MM.1S (cell line): Measurements from ENCODE around the gene ZNF678.

ENCODE experiments used
- DNase-seq: peaks from one replicate; pipeline ENCODE4 v3.0.0-alpha.2; 2015
- H2AFZ ChIP-seq: fragments of 300-600 bp; sonication (generic); 2 replicates; pipeline ENCODE4 v1.6.0; 2016; ENCODE audit warnings: antibody characterized with exemption, low read length
- H3F3A ChIP-seq: fragments of 300-600 bp; sonication (generic); 2 replicates; pipeline ENCODE4 v1.6.1; 2016; ENCODE audit warnings: mild to moderate bottlenecking, antibody characterized with exemption, low read length, moderate library complexity, mixed read lengths; ENCODE audit not compliant: insufficient read depth
- H3K27ac ChIP-seq: fragments of 300-600 bp; sonication (generic); 2 replicates; pipeline ENCODE4 v1.5.1; 2016; ENCODE audit warnings: mild to moderate bottlenecking, low read length
- H3K27me3 ChIP-seq: fragments of 300-600 bp; sonication (generic); replicated peaks from 2 replicates; pipeline ENCODE4 v1.6.0; 2016; ENCODE audit warnings: low read length; ENCODE audit not compliant: insufficient read depth
- H3K36me3 ChIP-seq: fragments of 300-600 bp; sonication (generic); replicated peaks from 2 replicates; pipeline ENCODE4 v1.6.1; 2016; ENCODE audit warnings: mild to moderate bottlenecking, low read length, mixed read lengths; ENCODE audit not compliant: insufficient read depth
- H3K4me1 ChIP-seq: fragments of 300-600 bp; sonication (generic); 2 replicates; pipeline ENCODE4 v1.6.1; 2016; ENCODE audit warnings: low read length, mixed read lengths
- H3K4me2 ChIP-seq: fragments of 300-600 bp; sonication (generic); 2 replicates; pipeline ENCODE4 v1.6.0; 2016; ENCODE audit warnings: low read depth, low read length
- H3K4me3 ChIP-seq: fragments of 300-600 bp; sonication (generic); 2 replicates; pipeline ENCODE4 v1.5.1; 2016; ENCODE audit warnings: low read length, mixed read lengths
- H3K79me2 ChIP-seq: fragments of 300-600 bp; sonication (generic); 2 replicates; pipeline ENCODE4 v1.6.1; 2016; ENCODE audit warnings: mixed run types, low read length, mixed read lengths
- H3K9ac ChIP-seq: fragments of 300-600 bp; sonication (generic); 2 replicates; pipeline ENCODE4 v1.6.1; 2016; ENCODE audit warnings: low read length, mixed read lengths
- H3K9me2 ChIP-seq: fragments of 300-600 bp; sonication (generic); replicated peaks from 2 replicates; pipeline ENCODE4 v1.6.1; 2016; ENCODE audit warnings: mild to moderate bottlenecking, low read length, mixed read lengths; ENCODE audit not compliant: insufficient read depth
- H3K9me3 ChIP-seq: fragments of 300-600 bp; sonication (generic); replicated peaks from 2 replicates; pipeline ENCODE4 v1.6.1; 2016; ENCODE audit warnings: mild to moderate bottlenecking, low read length, mixed read lengths; ENCODE audit not compliant: insufficient read depth
- H4K20me1 ChIP-seq: fragments of 300-600 bp; sonication (generic); 2 replicates; pipeline ENCODE4 v1.6.1; 2016; ENCODE audit warnings: mild to moderate bottlenecking, low read length, moderate library complexity, mixed read lengths; ENCODE audit not compliant: insufficient read depth
- CTCF ChIP-seq: fragments of 300-600 bp; sonication (generic); IDR thresholded peaks from 2 replicates; pipeline ENCODE4 v1.5.1; 2016; ENCODE audit warnings: antibody characterized with exemption, low read length, mixed read lengths
- EZH2 ChIP-seq: fragments of 300-600 bp; sonication (generic); optimal IDR thresholded peaks from 2 replicates; pipeline ENCODE3; 2017; ENCODE audit warnings: low read depth, mild to moderate bottlenecking, antibody characterized with exemption, low read length, mixed read lengths
- EZH2phosphoT487 ChIP-seq: fragments of 300-600 bp; sonication (generic); IDR thresholded peaks from 2 replicates; pipeline ENCODE4 v1.6.1; 2018; ENCODE audit warnings: antibody characterized with exemption, low read length

ZNF678 gene

GRCh38 chr1:227612658-227613057, 49.3 kb downstream of the ZNF678 start:
- Histone ChIP-seq H3K27me3 (no peaks in the 10 kb centered on the region), H3F3A (no peaks in the 10 kb centered on the region), H3K79me2 (no peaks in the 10 kb centered on the region; the same call in 1 of the 2 replicates), H2AFZ (no peak overlapping the region), H3K4me3 (no peak overlapping the region), H3K4me2 (no peak overlapping the region), H4K20me1 (no peaks in the 10 kb centered on the region), H3K9me3 (no peaks in the 10 kb centered on the region), H3K27ac (no peak overlapping the region), H3K9me2 (no peaks in the 10 kb centered on the region), H3K36me3 (no peaks in the 10 kb centered on the region; the same call in 1 of the 2 replicates), H3K9ac (no peak overlapping the region), H3K4me1 (no peaks in the 10 kb centered on the region)
- TF ChIP-seq CTCF (no peak), EZH2phosphoT487 (no peak), EZH2 (no peak)
- no peak for DNase-seq

DNA sequence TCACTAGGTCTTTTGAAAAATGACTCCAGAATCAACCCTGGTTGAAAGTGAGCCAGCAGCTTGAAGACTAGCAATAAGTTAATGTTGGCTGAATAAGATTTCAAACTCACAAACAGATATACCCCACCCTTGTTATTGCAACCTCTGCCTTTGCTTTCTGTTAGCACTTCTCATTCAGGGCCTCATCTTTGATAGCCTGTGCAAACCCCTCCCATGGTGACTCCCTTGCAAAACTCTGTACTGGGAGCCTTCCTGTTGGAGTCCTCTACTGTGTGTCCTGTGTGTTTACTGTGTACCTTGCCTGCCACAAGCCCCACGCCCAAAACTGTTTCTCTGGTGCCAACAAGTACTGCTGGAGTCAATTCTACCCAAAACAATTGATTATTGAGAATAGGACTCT, 50.2 kb downstream of the ZNF678 start:
- H3K4me3 ChIP-seq = no peak overlapping the region
- no peaks in the 10 kb centered on the region; the same call in 1 of the 2 replicates for H3K36me3 ChIP-seq
- H3K4me1 ChIP-seq = no peaks in the 10 kb centered on the region
- H4K20me1 ChIP-seq = no peaks in the 10 kb centered on the region
- no peak overlapping the region for H3K27ac ChIP-seq
- no peak overlapping the region for H2AFZ ChIP-seq
- no peak overlapping the region for H3K9ac ChIP-seq
- TF ChIP-seq CTCF = no peak
- TF ChIP-seq EZH2 = no peak
- no peaks in the 10 kb centered on the region for H3F3A ChIP-seq
- H3K9me2 ChIP-seq = no peaks in the 10 kb centered on the region
- H3K79me2 ChIP-seq = no peaks in the 10 kb centered on the region
- H3K9me3 ChIP-seq = no peaks in the 10 kb centered on the region
- DNase-seq = no peak
- no peak overlapping the region for H3K4me2 ChIP-seq
- H3K27me3 ChIP-seq = no peaks in the 10 kb centered on the region

DNA sequence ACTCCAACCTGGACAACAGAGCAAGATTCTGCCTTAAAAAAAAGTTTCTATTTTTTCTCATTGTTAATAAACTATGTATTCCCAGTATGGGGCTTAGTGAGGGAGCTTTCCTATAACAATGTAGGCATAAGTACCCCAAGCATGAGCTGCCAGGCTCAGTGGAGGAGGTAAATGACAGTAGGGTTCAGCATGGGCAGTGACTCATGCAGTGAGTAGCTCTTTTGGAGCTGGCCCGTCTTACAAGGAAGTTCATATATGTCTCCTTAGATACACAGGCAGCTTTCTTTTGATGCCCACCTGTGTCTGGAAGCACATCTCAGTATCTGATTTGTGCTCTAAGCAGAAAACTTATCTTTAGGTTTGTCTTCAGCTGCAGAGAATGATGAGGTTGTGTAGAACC, 57.9 kb downstream of the ZNF678 start:
- DNase-seq = no peak
- H3K9me2 ChIP-seq = no peaks in the 10 kb centered on the region

DNA sequence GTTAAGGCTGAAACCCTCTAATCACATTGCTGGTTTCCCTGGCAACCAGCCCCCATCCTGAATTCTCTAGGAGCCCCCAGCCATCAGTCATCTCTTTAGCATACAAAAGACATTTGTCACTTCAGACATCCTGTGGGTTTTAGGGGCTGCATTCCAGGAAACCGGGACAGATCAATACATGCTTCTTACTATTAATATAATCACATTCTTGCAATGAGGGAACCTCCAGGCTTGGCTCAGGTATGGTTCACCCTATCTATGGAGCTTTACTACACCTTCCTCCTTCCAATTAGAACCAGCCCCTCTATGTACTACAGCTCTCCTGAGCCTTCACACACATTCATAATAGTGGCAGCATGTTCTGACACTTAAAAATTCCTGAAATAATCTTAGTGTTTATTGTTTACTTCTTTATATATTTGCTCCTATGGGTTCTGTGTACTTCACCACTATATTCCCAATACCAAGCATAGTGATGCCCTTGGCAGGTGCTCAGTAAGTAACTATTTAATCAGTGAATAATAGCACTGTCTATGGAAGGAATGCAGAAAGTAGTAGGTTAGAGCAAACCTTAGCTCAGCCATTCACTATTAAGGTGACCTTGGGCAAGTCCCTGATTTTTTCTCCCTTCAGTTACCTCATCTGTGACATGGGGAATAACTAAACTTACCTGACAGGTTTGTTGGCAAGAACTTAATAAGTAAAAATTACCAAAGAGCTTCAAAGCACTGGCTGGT, 59.6 kb downstream of the ZNF678 start:
- H3K27me3 ChIP-seq = no peaks in the 10 kb centered on the region
- H3K79me2 ChIP-seq = no peaks in the 10 kb centered on the region
- no peak overlapping the region for H3K9ac ChIP-seq
- no peaks in the 10 kb centered on the region for H3K36me3 ChIP-seq
- H2AFZ ChIP-seq = no peak overlapping the region
- H3K4me3 ChIP-seq = no peak overlapping the region
- H3K27ac ChIP-seq = no peak overlapping the region
- no peak overlapping the region for H3K4me2 ChIP-seq
- H3F3A ChIP-seq = no peaks in the 10 kb centered on the region
- no peak for TF ChIP-seq EZH2
- TF ChIP-seq CTCF = no peak
- TF ChIP-seq EZH2phosphoT487 = no peak
- no peak for DNase-seq
- no peaks in the 10 kb centered on the region for H3K9me2 ChIP-seq
- H4K20me1 ChIP-seq = no peaks in the 10 kb centered on the region
- no peaks in the 10 kb centered on the region for H3K4me1 ChIP-seq
- H3K9me3 ChIP-seq = no peaks in the 10 kb centered on the region

More for the DNA sequence above, 57.9 kb downstream of the ZNF678 start:
- Histone ChIP-seq H3K79me2 (no peaks in the 10 kb centered on the region), H3K4me3 (no peak overlapping the region), H3K36me3 (no peaks in the 10 kb centered on the region), H3F3A (no peaks in the 10 kb centered on the region), H3K27me3 (no peaks in the 10 kb centered on the region), H4K20me1 (no peaks in the 10 kb centered on the region), H2AFZ (no peak overlapping the region), H3K27ac (no peak overlapping the region), H3K9me3 (no peaks in the 10 kb centered on the region), H3K4me2 (no peak overlapping the region), H3K4me1 (no peaks in the 10 kb centered on the region), H3K9ac (no peak overlapping the region)
- TF ChIP-seq EZH2phosphoT487 (no peak), EZH2 (no peak)
